Lower lobe of right lung (tissue), 2 donors: Measurements from ENCODE around the gene ADGRV1. TPM values are rescaled to one million over a fixed set of nuclear protein-coding genes. Genes with fewer than 3 reads are reported as not detected.
A peak's percentile ranks its signal among the peaks of the same experiment; 100 is the strongest.

Experiments
- ATAC-seq, 2 donors: fragments of 200-7000 bp; cut with Tn5 transposase; one replicate each; pipeline ENCODE4 v1.9.1; 2020 to 2022; ENCODE audit warnings: mild to moderate bottlenecking in 2 of 2, moderate library complexity in 2 of 2
- DNase-seq: peaks from one replicate; pipeline ENCODE4 v3.0.0-alpha.2; 2020
- H3K27ac ChIP-seq: fragments of 200-600 bp; one replicate; pipeline ENCODE4 v1.8.0; 2022
- H3K27me3 ChIP-seq: fragments of 200-600 bp; one replicate; pipeline ENCODE4 v1.8.0; 2022; ENCODE audit warnings: low read depth
- H3K36me3 ChIP-seq: fragments of 200-600 bp; one replicate; pipeline ENCODE4 v1.8.0; 2022; ENCODE audit warnings: mild to moderate bottlenecking
- H3K4me1 ChIP-seq: fragments of 200-600 bp; one replicate; pipeline ENCODE4 v1.8.0; 2022
- H3K4me3 ChIP-seq: fragments of 200-600 bp; one replicate; pipeline ENCODE4 v1.8.0; 2022; ENCODE audit warnings: mild to moderate bottlenecking
- H3K9me3 ChIP-seq: fragments of 200-600 bp; one replicate; pipeline ENCODE4 v1.8.0; 2022
- CTCF ChIP-seq: fragments of 200-600 bp; IDR thresholded peaks from one replicate; pipeline ENCODE4 v1.8.0; 2022; ENCODE audit warnings: antibody characterized with exemption, mild to moderate bottlenecking
- intact Hi-C: fragments of 100-400 bp; cut with DNase I; formaldehyde crosslinking; loops from one replicate; pipeline ENCODE4 v1.11.0; 2022
- total RNA-seq: library from RNA; stranded (reverse); fragmentation: NEBNext Ultra II Directional; extraction: Animal tissue kit (Norgen Biotek cat#: 25700); gene quantifications from one replicate; pipeline ENCODE4 v1.2.1, GENCODE V29; 2021
- donor health status: DM: no; HTN: yes; CAD: no; lungs with severe emphysema.

Gene ADGRV1
- total RNA-seq, 1 donor from 2014 or later = 49.7 TPM

GRCh38 chr5:90855296-90856010, 296.9 kb downstream of the ADGRV1 start:
- Histone ChIP-seq H3K4me3 (no peak overlapping the region), H3K27me3 (no peaks in the 10 kb centered on the region), H3K4me1 (no peaks in the 10 kb centered on the region), H3K9me3 (no peaks in the 10 kb centered on the region), H3K27ac (no peak overlapping the region), H3K36me3 (no peaks in the 10 kb centered on the region)
- ATAC-seq (no peak), DNase-seq (no peak)
- TF ChIP-seq CTCF = no peak
- intact Hi-C loops = no loop called here

DNA sequence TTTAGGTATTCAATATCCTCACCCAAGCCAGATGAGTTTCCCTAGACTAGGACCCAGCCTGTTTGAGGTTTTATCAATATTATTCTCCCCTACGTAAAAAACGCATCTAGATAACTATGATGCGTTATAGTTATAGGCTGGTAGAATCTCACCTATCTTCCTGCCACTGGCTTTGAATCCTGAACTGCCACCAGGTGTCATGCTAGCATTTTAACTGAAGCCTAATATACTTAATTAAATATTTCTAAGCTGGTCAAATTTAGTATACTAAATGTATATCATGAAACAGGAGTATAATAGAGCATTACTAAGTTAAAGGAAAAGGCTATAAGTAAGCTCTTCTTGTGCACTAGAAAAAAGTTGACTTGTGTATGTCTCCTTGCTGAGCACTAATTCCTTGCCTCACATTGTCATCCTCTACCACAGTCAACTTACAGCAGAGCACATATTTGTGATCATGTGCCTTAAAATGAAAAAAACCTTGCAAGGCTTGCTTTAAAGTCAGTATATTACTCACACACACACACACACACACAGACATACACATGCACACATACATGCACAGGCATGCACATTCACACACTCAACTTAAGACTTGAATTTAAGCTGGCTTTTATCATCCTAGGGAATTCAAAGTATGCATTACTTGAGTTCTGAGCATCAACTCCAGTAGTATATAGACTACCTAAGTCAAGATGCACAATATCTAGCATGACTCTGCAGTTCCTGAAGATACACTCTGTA, 303.4 kb downstream of the ADGRV1 start:
- DNase-seq (no peak), ATAC-seq (no peak)
- Histone ChIP-seq H3K4me3 (no peak overlapping the region), H3K9me3 (no peaks in the 10 kb centered on the region), H3K27ac (no peak overlapping the region), H3K27me3 (no peaks in the 10 kb centered on the region), H3K36me3 (no peaks in the 10 kb centered on the region), H3K4me1 (peaks cover 7% of the 10 kb centered on the region)
- TF ChIP-seq CTCF = no peak
- intact Hi-C loops = loop anchor here (10.0 kb wide), 1 partner anchor 523 kb away; the partner anchor contains the start of gene ARRDC3

GRCh38 chr5:90865180-90865579, 306.6 kb downstream of the ADGRV1 start:
- no peak overlapping the region for H3K4me3 ChIP-seq
- intact Hi-C loops = loop anchor here (10.0 kb wide), 1 partner anchor 520 kb away; the partner anchor contains the start of gene ARRDC3
- no peak overlapping the region for H3K27ac ChIP-seq
- no peaks in the 10 kb centered on the region for H3K27me3 ChIP-seq
- no peak for TF ChIP-seq CTCF
- DNase-seq (no peak), ATAC-seq (no peak)
- no peaks in the 10 kb centered on the region for H3K9me3 ChIP-seq
- peaks cover 11% of the 10 kb centered on the region for H3K4me1 ChIP-seq
- no peaks in the 10 kb centered on the region for H3K36me3 ChIP-seq

GRCh38 chr5:90866333-90866732, 307.7 kb downstream of the ADGRV1 start:
- Histone ChIP-seq H3K36me3 (no peaks in the 10 kb centered on the region), H3K27me3 (no peaks in the 10 kb centered on the region), H3K4me1 (peaks cover 17% of the 10 kb centered on the region), H3K27ac (no peak overlapping the region), H3K9me3 (no peaks in the 10 kb centered on the region), H3K4me3 (no peak overlapping the region)
- DNase-seq (no peak), ATAC-seq (peak; percentile 43 to 86)
- TF ChIP-seq CTCF = peak; percentile 56
- intact Hi-C loops = loop anchor here (10.0 kb wide), 1 partner anchor 518 kb away; the partner anchor contains the start of gene ARRDC3

- intact Hi-C loops = loop anchor here (10.0 kb wide), 1 partner anchor 518 kb away; the partner anchor contains the start of gene ARRDC3
- H3K4me3 ChIP-seq = no peak overlapping the region
- ATAC-seq (peak in 1 of 2 donors; percentile 59), DNase-seq (no peak)
- no peaks in the 10 kb centered on the region for H3K9me3 ChIP-seq
- no peaks in the 10 kb centered on the region for H3K36me3 ChIP-seq
- no peak for TF ChIP-seq CTCF
- H3K27me3 ChIP-seq = no peaks in the 10 kb centered on the region
- no peak overlapping the region for H3K27ac ChIP-seq
- peaks cover 17% of the 10 kb centered on the region for H3K4me1 ChIP-seq
Measured at GRCh38 chr5:90866915-90867731, 308.5 kb downstream of the ADGRV1 start.
